ENCODE results near the gene SV2C. TPM values are rescaled to one million over a fixed set of nuclear protein-coding genes. Genes with fewer than 3 reads are reported as not detected.

Gene SV2C
- total RNA-seq, 4 donors from 2014 or later: 0.16 to 2.6 (median 0.30) TPM

DNA sequence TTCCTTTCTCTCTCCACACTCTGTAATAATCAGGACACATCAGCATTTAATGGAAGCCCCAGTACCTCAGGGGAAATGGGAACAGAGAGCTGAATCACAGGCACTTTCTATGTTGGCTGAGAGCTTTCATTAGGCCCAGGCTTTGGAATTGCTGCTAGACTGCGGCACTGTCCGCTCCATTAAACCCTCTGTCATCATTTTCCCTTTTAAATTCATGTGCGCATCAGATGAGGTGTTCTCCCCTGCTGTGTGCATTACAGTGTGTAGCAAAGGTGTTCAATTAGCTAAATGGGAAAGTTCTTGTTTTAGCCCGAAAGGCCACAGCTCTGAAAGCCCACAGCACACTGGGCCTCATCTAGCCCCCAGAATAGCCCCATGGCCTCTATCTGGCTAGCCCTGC is 133.6 kb downstream of the SV2C start:
- H3K4me3 ChIP-seq: no peak overlapping the region
- in situ Hi-C loops (cut with MboI; ENCODE audit: low pct_ligation_motif_present in 1 of 4, low pct_unique_long_range_greater_than_20kb in 1 of 4, low sequenced_read_pairs in 3 of 4) (no loop called here), intact Hi-C loops (cut with DNase I; ENCODE audit: low total_unique reads) (no loop called here)
- DNase-seq: no peak
- no peaks in the 10 kb centered on the region for H3K36me3 ChIP-seq
- no peaks in the 10 kb centered on the region for H3K4me1 ChIP-seq
- no peak overlapping the region for H3K27ac ChIP-seq
- WGBS, 2 donors (ENCODE audit: low coverage in 1 of 2): 91 to 100% methylated on average over 2 to 4 of the region's 4 CpGs
- H3K9me3 ChIP-seq: no peaks in the 10 kb centered on the region
- no peaks in the 10 kb centered on the region for H3K27me3 ChIP-seq
- no peak for TF ChIP-seq POLR2A (IDR thresholded peaks at IDR 0.05)

DNA sequence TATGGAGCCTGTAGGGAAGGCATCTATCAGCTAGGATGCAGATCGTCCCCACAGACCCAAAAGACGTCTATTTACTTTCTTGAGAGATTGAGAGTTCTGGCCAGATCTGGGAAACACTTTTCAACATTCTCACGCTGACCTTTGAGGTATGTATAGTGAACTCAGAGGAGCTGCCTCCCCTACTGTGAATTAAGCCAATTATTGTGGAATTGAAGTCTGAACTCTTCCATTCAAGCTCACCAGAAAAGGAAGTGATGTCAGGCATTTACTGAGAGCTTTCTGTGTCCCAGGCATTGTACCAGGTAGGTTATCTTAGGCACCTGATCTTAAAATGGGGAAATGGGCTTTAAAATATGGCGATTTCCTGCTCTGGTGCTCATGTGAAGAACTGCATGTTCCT is 136.5 kb downstream of the SV2C start:
- intact Hi-C loops (cut with DNase I; ENCODE audit: low total_unique reads) (no loop called here), in situ Hi-C loops (cut with MboI; ENCODE audit: low pct_ligation_motif_present in 1 of 4, low pct_unique_long_range_greater_than_20kb in 1 of 4, low sequenced_read_pairs in 3 of 4) (no loop called here)
- Histone ChIP-seq H3K4me1 (peaks cover 0 to 6% (median 0%) of the 10 kb centered on the region in 4 donors), H3K27me3 (no peaks in the 10 kb centered on the region), H3K9me3 (no peaks in the 10 kb centered on the region), H3K4me3 (no peak overlapping the region), H3K36me3 (no peaks in the 10 kb centered on the region), H3K27ac (no peak overlapping the region)
- 89 to 92% methylated on average over 4 of the region's 4 CpGs for whole genome bisulfite sequencing, 2 donors (ENCODE audit: low coverage in 1 of 2)
- TF ChIP-seq EP300 (IDR thresholded peaks at IDR 0.05; ENCODE audit: low read depth): no peak
- TF ChIP-seq POLR2A (IDR thresholded peaks at IDR 0.05): no peak
- no peak for TF ChIP-seq CTCF (IDR thresholded peaks at IDR 0.05)
- no peak for TF ChIP-seq POLR2AphosphoS5 (IDR thresholded peaks at IDR 0.05)
- no peak for DNase-seq

GRCh38 chr5:76221311-76221710 is 138.1 kb downstream of the SV2C start:
- no peak for DNase-seq
- WGBS, 2 donors (ENCODE audit: low coverage in 1 of 2): 66 to 81% methylated on average over 3 to 4 of the region's 4 CpGs
- no peaks in the 10 kb centered on the region for H3K36me3 ChIP-seq
- H3K9me3 ChIP-seq: no peaks in the 10 kb centered on the region
- peaks cover 0 to 6% (median 0%) of the 10 kb centered on the region in 4 donors for H3K4me1 ChIP-seq
- no peak overlapping the region for H3K27ac ChIP-seq
- no peaks in the 10 kb centered on the region for H3K27me3 ChIP-seq
- TF ChIP-seq POLR2A (IDR thresholded peaks at IDR 0.05): no peak
- TF ChIP-seq POLR2AphosphoS5 (IDR thresholded peaks at IDR 0.05): no peak
- TF ChIP-seq CTCF (IDR thresholded peaks at IDR 0.05): no peak
- no peak for TF ChIP-seq EP300 (IDR thresholded peaks at IDR 0.05; ENCODE audit: low read depth)
- no peak overlapping the region for H3K4me3 ChIP-seq
- in situ Hi-C loops (cut with MboI; ENCODE audit: low pct_ligation_motif_present in 1 of 4, low pct_unique_long_range_greater_than_20kb in 1 of 4, low sequenced_read_pairs in 3 of 4): no loop called here
- intact Hi-C loops (cut with DNase I; ENCODE audit: low total_unique reads): no loop called here

- intact Hi-C loops (cut with DNase I; ENCODE audit: low total_unique reads) (no loop called here), in situ Hi-C loops (cut with MboI; ENCODE audit: low pct_ligation_motif_present in 1 of 4, low pct_unique_long_range_greater_than_20kb in 1 of 4, low sequenced_read_pairs in 3 of 4) (no loop called here)
- Histone ChIP-seq H3K36me3 (no peaks in the 10 kb centered on the region), H3K4me3 (no peak overlapping the region), H3K27ac (no peak overlapping the region), H3K9me3 (no peaks in the 10 kb centered on the region), H3K27me3 (no peaks in the 10 kb centered on the region), H3K4me1 (peaks cover 0 to 6% (median 0%) of the 10 kb centered on the region in 4 donors)
- 92 to 94% methylated on average over 3 of the region's 3 CpGs for WGBS, 2 donors (ENCODE audit: low coverage in 1 of 2)
- TF ChIP-seq POLR2A (IDR thresholded peaks at IDR 0.05) (no peak), POLR2AphosphoS5 (IDR thresholded peaks at IDR 0.05) (no peak), CTCF (IDR thresholded peaks at IDR 0.05) (no peak), EP300 (IDR thresholded peaks at IDR 0.05; ENCODE audit: low read depth) (no peak)
- DNase-seq: no peak
Measured at GRCh38 chr5:76222318-76222717, 139.1 kb downstream of the SV2C start.

DNA sequence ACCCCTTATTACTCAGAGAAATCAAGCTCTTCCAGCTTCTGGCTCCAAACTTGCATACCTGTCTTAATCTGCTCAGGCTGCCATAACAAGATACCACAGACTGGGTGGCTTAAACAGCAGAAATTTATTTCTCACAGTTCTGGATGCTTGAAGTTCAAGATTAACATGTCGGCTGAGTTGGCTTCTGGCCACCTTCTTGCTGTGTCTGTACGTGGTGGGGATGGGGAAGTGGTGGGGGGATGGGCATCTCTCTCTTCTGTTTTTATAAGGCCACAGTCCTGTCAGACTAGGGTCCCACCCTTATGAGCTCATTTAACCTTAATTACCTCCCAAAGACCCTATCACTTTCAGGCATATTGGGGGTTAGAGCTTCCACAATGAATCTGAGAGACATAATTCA is 140.5 kb downstream of the SV2C start:
- 16% methylated on average over 2 of the region's 2 CpGs; no CpG with 5 or more reads in 1 of the 2 donors for WGBS, 2 donors (ENCODE audit: low coverage in 1 of 2)
- TF ChIP-seq POLR2A (IDR thresholded peaks at IDR 0.05) (no peak), CTCF (IDR thresholded peaks at IDR 0.05) (no peak), EP300 (IDR thresholded peaks at IDR 0.05; ENCODE audit: low read depth) (no peak), POLR2AphosphoS5 (IDR thresholded peaks at IDR 0.05) (no peak)
- Histone ChIP-seq H3K4me3 (no peak overlapping the region), H3K27me3 (no peaks in the 10 kb centered on the region), H3K27ac (no peak overlapping the region), H3K9me3 (no peaks in the 10 kb centered on the region), H3K4me1 (peaks cover 0 to 6% (median 0%) of the 10 kb centered on the region in 4 donors), H3K36me3 (no peaks in the 10 kb centered on the region)
- peak; percentile 9 for DNase-seq
- intact Hi-C loops (cut with DNase I; ENCODE audit: low total_unique reads): no loop called here
- in situ Hi-C loops (cut with MboI; ENCODE audit: low pct_ligation_motif_present in 1 of 4, low pct_unique_long_range_greater_than_20kb in 1 of 4, low sequenced_read_pairs in 3 of 4): no loop called here
